CD4-positive, CD25-positive, alpha-beta regulatory T cell (primary cell): ENCODE data around the gene ANKRD6. TPM values are rescaled to one million over a fixed set of nuclear protein-coding genes. Genes with fewer than 3 reads are reported as not detected.

Source experiments
- ATAC-seq, 2 donors: fragments of 150-1000 bp; cut with Tn5 transposase; one replicate each; pipeline ENCODE4 v1.10.0; 2021; ENCODE audit warnings: low read depth in 2 of 2, moderate number of reproducible peaks in 2 of 2, moderate library complexity in 1 of 2
- DNase-seq, 3 donors: peaks; one replicate each; pipeline versions ENCODE4 v3.0.0 to v3.0.0-alpha.2; 2012 to 2022; ENCODE audit warnings: mixed read lengths in 1 of 3
- H3K27ac ChIP-seq: one replicate; pipeline ENCODE4 v1.7.0; 2013; ENCODE audit warnings: mild to moderate bottlenecking, low read length; ENCODE audit not compliant: insufficient read depth, poor library complexity, severe bottlenecking
- H3K27me3 ChIP-seq: one replicate; pipeline ENCODE4 v1.7.0; 2013; ENCODE audit warnings: low read length; ENCODE audit not compliant: control insufficient read depth, insufficient read depth
- H3K36me3 ChIP-seq: one replicate; pipeline ENCODE4 v1.7.0; 2013; ENCODE audit warnings: mild to moderate bottlenecking, low read length, moderate library complexity; ENCODE audit not compliant: control insufficient read depth, insufficient read depth
- H3K4me1 ChIP-seq: 2 replicates; pipeline ENCODE4 v1.7.0; 2013; ENCODE audit warnings: mild to moderate bottlenecking, low read length; ENCODE audit not compliant: insufficient read depth, control insufficient read depth, poor library complexity, severe bottlenecking
- H3K4me3 ChIP-seq: one replicate; pipeline ENCODE4 v1.7.0; 2013; ENCODE audit warnings: low read depth, mild to moderate bottlenecking, low read length, moderate library complexity
- H3K9me3 ChIP-seq, 2 experiments: 1 replicate in 1 of 2; 2 replicates in 1 of 2; pipeline ENCODE4 v1.7.0; 2013; ENCODE audit warnings: low read length in 2 of 2, mild to moderate bottlenecking in 1 of 2, moderate library complexity in 1 of 2; ENCODE audit not compliant: control insufficient read depth in 2 of 2
- H3K27ac Mint-ChIP-seq, 3 donors: one replicate each; pipeline ENCODE4 v1.8.0; 2020 to 2022; ENCODE audit warnings: mild to moderate bottlenecking in 3 of 3, mixed read lengths in 3 of 3, moderate library complexity in 2 of 3
- H3K27me3 Mint-ChIP-seq: one replicate; pipeline ENCODE4 v1.8.0; 2022; ENCODE audit warnings: mild to moderate bottlenecking, mixed read lengths
- H3K36me3 Mint-ChIP-seq: one replicate; pipeline ENCODE4 v1.8.0; 2020; ENCODE audit warnings: mixed read lengths
- H3K4me1 Mint-ChIP-seq, 4 donors: one replicate each; pipeline ENCODE4 v1.8.0; 2020 to 2022; ENCODE audit warnings: mixed read lengths in 4 of 4, mild to moderate bottlenecking in 1 of 4
- H3K4me3 Mint-ChIP-seq, 4 donors: one replicate each; pipeline ENCODE4 v1.8.0; 2020 to 2022; ENCODE audit warnings: mild to moderate bottlenecking in 4 of 4, mixed read lengths in 4 of 4, moderate library complexity in 3 of 4
- H3K9me3 Mint-ChIP-seq, 7 donors: one replicate each; pipeline ENCODE4 v1.8.0; 2020 to 2022; ENCODE audit warnings: mixed read lengths in 7 of 7, mild to moderate bottlenecking in 3 of 7, moderate library complexity in 2 of 7
- polyA plus RNA-seq, 4 donors: library from polyadenylated mRNA; unstranded; fragments of 300-500 nt; fragmentation: Illumina TruSeq; gene quantifications; one replicate each; pipeline ENCODE4 v1.2.3, GENCODE V29; 2021
- total RNA-seq: library from RNA; stranded (reverse); gene quantifications from one replicate; pipeline ENCODE4 v1.2.3, GENCODE V29; 2022

The ANKRD6 gene
- total and polyA plus RNA-seq, 5 donors from 2014 or later = 0.54 to 6.0 (median 1.4) TPM

GRCh38 chr6:89559487-89559886, 126.5 kb downstream of the ANKRD6 start:
- no peak for DNase-seq
- no peaks in the 10 kb centered on the region for H3K36me3 ChIP-seq
- Mint-ChIP-seq H3K27me3 (peaks cover 19% of the 10 kb centered on the region), H3K4me3 (no peak overlapping the region), H3K4me1 (no peaks in the 10 kb centered on the region), H3K36me3 (no peaks in the 10 kb centered on the region), H3K27ac (no peak overlapping the region), H3K9me3 (peaks cover 0 to 5% (median 0%) of the 10 kb centered on the region in 7 donors)
- ATAC-seq = no peak
- no peak overlapping the region for H3K27ac ChIP-seq
- no peak overlapping the region for H3K4me3 ChIP-seq
- H3K4me1 ChIP-seq = no peaks in the 10 kb centered on the region
- peaks cover 7% of the 10 kb centered on the region for H3K27me3 ChIP-seq
- H3K9me3 ChIP-seq = no peaks in the 10 kb centered on the region

DNA sequence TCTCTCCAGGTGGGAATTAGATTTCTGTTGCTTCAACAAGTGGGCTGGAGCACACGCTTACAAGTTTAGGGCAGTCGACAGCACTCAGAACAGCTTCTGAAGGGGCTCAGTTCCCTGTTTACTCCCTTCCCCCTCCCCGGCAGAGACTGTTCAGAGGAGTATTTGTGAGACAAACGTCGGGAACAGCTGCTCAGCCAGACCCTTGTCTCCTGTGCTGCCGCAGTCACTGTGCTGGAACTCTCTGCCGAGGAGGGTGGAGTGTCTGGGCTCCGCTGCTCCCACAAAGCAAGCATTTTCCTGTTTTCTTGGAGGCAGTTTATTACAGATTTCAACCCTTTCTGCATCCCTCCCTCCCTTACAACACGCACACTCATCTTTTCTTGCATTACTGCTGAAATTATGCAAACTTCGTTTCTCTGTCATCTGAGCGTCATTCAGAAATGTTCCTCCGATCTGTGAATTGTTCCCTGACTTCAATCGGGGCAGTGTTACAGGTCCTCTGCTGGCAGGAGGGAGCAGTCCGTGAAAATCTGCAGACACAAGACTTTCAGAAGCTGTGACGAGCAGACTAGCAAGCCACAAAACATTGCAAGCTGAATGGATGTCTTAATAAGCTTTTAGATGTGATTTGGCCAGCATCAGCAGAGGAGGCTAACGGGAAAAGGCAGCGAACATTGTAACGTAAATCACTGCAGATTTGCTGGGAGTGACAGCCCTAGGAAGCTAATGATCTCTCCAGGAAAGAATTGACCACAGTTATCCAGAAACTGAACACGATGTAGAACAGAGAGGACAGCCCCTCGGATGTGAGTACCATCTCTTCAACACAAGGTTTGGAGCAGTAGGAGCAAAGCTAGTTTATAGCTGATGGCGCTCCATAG, 129.4 kb downstream of the ANKRD6 start:
- no peak overlapping the region for H3K27ac ChIP-seq
- Mint-ChIP-seq H3K4me1 (no peaks in the 10 kb centered on the region), H3K4me3 (no peak overlapping the region), H3K36me3 (no peaks in the 10 kb centered on the region), H3K9me3 (peaks cover 0 to under 1% (median 0%) of the 10 kb centered on the region in 7 donors), H3K27me3 (peaks cover 12% of the 10 kb centered on the region), H3K27ac (no peak overlapping the region)
- no peaks in the 10 kb centered on the region for H3K4me1 ChIP-seq
- no peak overlapping the region for H3K4me3 ChIP-seq
- no peaks in the 10 kb centered on the region for H3K36me3 ChIP-seq
- no peak for ATAC-seq
- peaks cover 4% of the 10 kb centered on the region for H3K27me3 ChIP-seq
- H3K9me3 ChIP-seq = no peaks in the 10 kb centered on the region
- DNase-seq = no peak

DNA sequence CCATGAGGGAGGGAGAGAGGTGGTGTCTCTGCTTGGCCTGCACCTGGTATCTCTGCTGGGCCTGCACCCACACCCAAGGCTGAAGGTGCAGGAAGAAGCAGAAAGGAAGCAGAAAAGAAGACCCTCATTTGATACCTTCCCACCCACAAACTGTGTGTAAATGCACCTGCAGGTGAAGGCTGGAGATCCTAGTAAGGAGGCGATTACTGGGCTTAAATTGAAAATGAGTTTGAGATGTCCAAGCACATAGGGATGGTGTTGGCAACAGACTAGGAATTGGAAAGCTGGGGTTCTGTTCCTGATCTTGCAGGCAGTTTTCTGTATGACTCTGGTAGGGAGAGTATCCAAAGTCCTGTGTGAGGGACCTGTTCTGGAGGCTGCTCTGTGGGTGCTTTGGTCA, 130.9 kb downstream of the ANKRD6 start:
- no peaks in the 10 kb centered on the region for H3K9me3 ChIP-seq
- Mint-ChIP-seq H3K4me3 (no peak overlapping the region), H3K36me3 (no peaks in the 10 kb centered on the region), H3K27ac (peak overlapping the region in 1 of 3 donors; percentile 32), H3K4me1 (no peaks in the 10 kb centered on the region), H3K27me3 (peaks cover 7% of the 10 kb centered on the region), H3K9me3 (no peaks in the 10 kb centered on the region)
- no peaks in the 10 kb centered on the region for H3K36me3 ChIP-seq
- peaks cover 4% of the 10 kb centered on the region for H3K27me3 ChIP-seq
- DNase-seq = no peak
- no peak overlapping the region for H3K27ac ChIP-seq
- ATAC-seq = no peak
- no peaks in the 10 kb centered on the region for H3K4me1 ChIP-seq
- H3K4me3 ChIP-seq = no peak overlapping the region

- no peak overlapping the region for H3K27ac Mint-ChIP-seq
Measured at GRCh38 chr6:89564752-89565427, 131.9 kb downstream of the ANKRD6 start.

GRCh38 chr6:89566008-89566800, 133.3 kb downstream of the ANKRD6 start:
- ATAC-seq = no peak
- Mint-ChIP-seq H3K4me1 (no peaks in the 10 kb centered on the region), H3K9me3 (no peaks in the 10 kb centered on the region), H3K36me3 (no peaks in the 10 kb centered on the region), H3K27ac (no peak overlapping the region), H3K27me3 (no peaks in the 10 kb centered on the region), H3K4me3 (no peak overlapping the region)
- DNase-seq = no peak
- H3K36me3 ChIP-seq = no peaks in the 10 kb centered on the region
- H3K4me3 ChIP-seq = no peak overlapping the region
- H3K27me3 ChIP-seq = peaks cover 2% of the 10 kb centered on the region
- no peak overlapping the region for H3K27ac ChIP-seq
- H3K4me1 ChIP-seq = no peaks in the 10 kb centered on the region
- no peaks in the 10 kb centered on the region for H3K9me3 ChIP-seq

More at GRCh38 chr6:89564752-89565427, 131.9 kb downstream of the ANKRD6 start:
- no peaks in the 10 kb centered on the region for H3K4me1 Mint-ChIP-seq
- H3K27me3 Mint-ChIP-seq = peaks cover 7% of the 10 kb centered on the region
- H3K9me3 ChIP-seq = no peaks in the 10 kb centered on the region
- no peak overlapping the region for H3K4me3 Mint-ChIP-seq
- no peaks in the 10 kb centered on the region for H3K9me3 Mint-ChIP-seq
- H3K27me3 ChIP-seq = peaks cover 2% of the 10 kb centered on the region
- H3K27ac ChIP-seq = no peak overlapping the region
- H3K4me1 ChIP-seq = no peaks in the 10 kb centered on the region
- no peak for ATAC-seq
- no peaks in the 10 kb centered on the region for H3K36me3 Mint-ChIP-seq
- no peaks in the 10 kb centered on the region for H3K36me3 ChIP-seq
- no peak overlapping the region for H3K4me3 ChIP-seq
- no peak for DNase-seq

DNA sequence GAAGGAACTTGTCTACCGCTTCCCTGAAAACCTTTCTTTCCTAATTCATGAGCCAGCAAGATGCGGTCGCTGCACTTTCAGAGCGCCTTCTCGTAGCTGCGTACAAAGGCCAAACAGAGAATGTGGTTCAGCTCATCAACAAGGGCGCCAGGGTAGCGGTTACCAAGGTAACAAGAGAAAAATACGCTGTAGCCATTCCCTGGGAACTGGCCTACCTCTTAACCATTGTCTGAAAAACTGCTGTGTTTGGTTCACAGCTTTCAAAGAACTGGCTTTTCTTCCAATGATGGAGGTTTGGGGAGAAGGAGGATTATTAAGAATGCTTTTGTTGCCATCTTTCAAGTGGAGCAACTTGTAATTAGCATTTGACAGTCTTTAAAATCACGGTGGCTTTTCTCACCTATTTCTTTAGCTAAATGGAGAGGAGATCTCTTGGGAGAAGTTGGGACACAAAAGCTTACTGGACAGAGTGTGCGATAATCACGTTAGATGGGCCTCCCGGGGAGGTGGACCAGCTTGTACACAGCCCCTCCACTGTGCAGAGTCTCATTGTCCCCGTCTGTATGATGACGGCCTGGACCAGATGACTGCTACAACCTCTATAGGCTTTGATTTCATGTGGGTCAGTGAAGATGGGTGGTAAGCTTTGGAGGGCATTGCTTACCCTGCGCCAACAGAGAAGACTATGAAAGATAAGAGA, 134.1 kb downstream of the ANKRD6 start:
- Histone ChIP-seq H3K9me3 (no peaks in the 10 kb centered on the region), H3K27ac (no peak overlapping the region), H3K4me3 (no peak overlapping the region), H3K36me3 (no peaks in the 10 kb centered on the region), H3K4me1 (no peaks in the 10 kb centered on the region), H3K27me3 (peaks cover 2% of the 10 kb centered on the region)
- peaks cover 4% of the 10 kb centered on the region for H3K27me3 Mint-ChIP-seq
- H3K4me3 Mint-ChIP-seq = no peak overlapping the region
- H3K36me3 Mint-ChIP-seq = no peaks in the 10 kb centered on the region
- no peaks in the 10 kb centered on the region for H3K9me3 Mint-ChIP-seq
- no peak for ATAC-seq
- no peak for DNase-seq
- H3K27ac Mint-ChIP-seq = no peak overlapping the region
- no peaks in the 10 kb centered on the region for H3K4me1 Mint-ChIP-seq

GRCh38 chr6:89567630-89568390, 134.9 kb downstream of the ANKRD6 start:
- H3K4me1 ChIP-seq = no peaks in the 10 kb centered on the region
- H3K36me3 ChIP-seq = no peaks in the 10 kb centered on the region
- no peak overlapping the region for H3K4me3 ChIP-seq
- no peaks in the 10 kb centered on the region for H3K9me3 ChIP-seq
- no peak overlapping the region for H3K27ac ChIP-seq
- H3K27me3 ChIP-seq = no peaks in the 10 kb centered on the region
- no peak overlapping the region for H3K27ac Mint-ChIP-seq
- no peaks in the 10 kb centered on the region for H3K4me1 Mint-ChIP-seq
- ATAC-seq (no peak), DNase-seq (no peak)
- H3K27me3 Mint-ChIP-seq = peaks cover 4% of the 10 kb centered on the region
- H3K4me3 Mint-ChIP-seq = no peak overlapping the region
- H3K9me3 Mint-ChIP-seq = no peaks in the 10 kb centered on the region
- H3K36me3 Mint-ChIP-seq = no peaks in the 10 kb centered on the region
